GM12874 (cell line): Measurements from ENCODE around the gene CBLC.

Experiments used
- CTCF ChIP-seq: IDR thresholded peaks from 2 replicates; pipeline ENCODE4 v1.5.1; 2011; ENCODE audit warnings: low read depth, mild to moderate bottlenecking, control low read depth, low read length, moderate library complexity; ENCODE audit not compliant: insufficient read depth

Gene CBLC

DNA sequence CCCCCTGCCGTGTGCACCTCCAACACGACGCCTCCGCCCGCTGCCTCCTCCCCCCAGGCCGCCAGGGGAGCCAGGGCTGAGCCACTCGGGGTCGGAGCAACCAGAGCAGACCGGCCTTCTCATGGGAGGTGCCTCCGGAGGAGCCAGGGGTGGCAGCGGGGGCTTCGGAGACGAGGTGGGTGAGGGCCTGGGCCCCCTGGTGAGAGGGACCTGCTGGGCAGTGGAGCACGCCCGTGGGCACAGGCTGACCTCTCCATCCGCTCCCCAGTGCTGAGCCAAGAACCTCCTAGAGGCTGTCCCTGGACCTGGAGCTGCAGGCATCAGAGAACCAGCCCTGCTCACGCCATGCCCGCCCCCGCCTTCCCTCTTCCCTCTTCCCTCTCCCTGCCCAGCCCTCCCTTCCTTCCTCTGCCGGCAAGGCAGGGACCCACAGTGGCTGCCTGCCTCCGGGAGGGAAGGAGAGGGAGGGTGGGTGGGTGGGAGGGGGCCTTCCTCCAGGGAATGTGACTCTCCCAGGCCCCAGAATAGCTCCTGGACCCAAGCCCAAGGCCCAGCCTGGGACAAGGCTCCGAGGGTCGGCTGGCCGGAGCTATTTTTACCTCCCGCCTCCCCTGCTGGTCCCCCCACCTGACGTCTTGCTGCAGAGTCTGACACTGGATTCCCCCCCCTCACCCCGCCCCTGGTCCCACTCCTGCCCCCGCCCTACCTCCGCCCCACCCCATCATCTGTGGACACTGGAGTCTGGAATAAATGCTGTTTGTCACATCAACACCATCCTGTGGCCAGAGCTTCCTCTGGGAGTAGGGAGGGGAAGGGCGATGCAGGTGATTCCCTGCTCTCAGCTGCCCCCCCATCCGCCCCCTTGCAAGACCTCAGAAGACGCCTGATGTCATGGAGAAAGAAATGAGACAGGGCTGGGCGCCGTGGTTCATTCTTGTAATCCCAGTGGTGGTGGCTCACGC is 43.2 kb downstream of the CBLC start:
- TF ChIP-seq CTCF = no peak

DNA sequence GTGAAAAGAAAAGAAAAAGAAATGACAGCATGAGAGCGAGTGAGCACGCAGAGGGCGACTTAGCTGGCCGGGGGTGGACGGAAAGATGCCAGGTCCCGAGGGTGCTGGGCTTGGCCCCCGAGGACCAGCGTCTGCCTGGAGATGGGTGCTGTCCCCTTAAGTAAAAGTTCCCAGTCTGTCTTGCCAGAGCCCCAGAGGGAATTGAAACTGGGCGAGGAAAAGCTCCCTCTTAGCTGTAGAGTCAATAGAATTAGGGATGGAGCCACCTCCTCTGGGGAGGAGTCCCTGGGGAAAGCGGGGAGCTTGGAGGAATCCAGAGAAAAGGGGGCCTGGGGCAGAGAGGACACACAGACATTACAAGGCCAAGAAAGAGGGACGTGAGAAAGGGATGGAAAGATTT is 44.5 kb downstream of the CBLC start:
- no peak for TF ChIP-seq CTCF

DNA sequence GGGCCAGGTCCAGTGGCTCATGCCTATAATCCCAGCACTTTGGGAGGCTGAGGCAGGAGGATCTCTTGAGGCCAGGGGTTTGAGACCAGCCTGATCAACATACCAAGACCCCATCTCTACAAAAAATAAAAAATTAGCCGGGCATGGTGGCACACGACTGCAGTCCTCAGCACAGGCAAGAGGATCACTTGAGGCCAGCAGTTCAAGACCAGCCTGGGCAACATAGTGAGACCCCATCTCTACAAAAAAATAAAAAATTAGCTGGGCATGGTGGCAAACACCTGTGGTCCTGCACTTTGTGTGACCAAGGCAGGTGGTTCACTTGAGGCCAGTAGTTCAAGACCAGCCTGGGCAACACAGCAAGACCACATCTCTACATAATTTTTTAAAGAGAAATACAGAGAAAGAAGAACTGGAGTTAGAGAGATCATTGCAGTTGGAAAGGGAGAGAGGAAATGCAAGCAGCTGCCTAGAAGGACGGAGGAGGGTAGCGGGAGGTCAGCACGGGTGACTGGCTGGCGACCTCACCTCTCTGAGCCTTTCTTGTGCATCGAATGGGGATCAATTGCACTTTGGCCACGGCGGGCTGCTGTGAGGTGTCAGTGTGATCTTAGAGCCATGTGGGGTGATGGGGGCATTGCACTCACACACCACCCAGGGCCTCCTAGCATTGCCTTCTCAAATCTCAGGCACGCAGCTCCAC is 45.1 kb downstream of the CBLC start:
- no peak for TF ChIP-seq CTCF

DNA sequence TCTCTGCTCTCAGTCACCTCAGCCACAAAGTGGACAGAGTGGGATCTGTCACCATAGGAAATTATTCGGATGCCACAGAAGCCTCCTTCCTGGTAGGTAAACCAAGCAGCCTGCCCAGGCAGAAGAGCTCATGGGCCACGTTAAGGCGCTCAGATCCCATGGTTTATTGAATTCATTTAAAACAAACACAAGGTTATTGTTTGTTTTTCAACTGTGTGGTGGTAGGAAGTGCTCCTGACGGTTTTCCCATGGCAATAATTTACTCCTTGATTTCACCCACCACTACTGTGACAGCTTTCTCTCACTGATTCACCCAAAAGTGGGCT is 45.6 kb downstream of the CBLC start:
- no peak for TF ChIP-seq CTCF

GRCh38 chr19:44824761-44825160 is 47.1 kb downstream of the CBLC start:
- TF ChIP-seq CTCF = no peak

DNA sequence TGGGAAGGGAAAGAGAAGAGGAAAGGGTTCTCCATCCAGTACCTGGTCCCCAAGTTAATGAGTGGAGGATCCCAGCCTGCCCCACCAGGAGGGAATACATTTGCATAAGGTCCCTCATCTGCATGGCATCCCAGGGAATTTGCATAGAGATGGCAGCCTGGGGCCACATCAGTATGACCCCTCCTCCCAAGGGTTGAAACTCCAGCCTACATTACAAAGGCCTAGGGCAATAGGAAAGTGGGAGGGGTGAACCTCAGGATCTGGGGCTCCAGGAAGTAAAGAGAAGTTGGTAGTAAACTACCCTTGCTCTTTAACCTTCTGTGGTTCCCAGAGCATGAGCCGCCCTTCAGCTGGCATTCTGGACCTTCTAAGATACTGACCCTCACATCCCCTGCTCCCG is 61.6 kb downstream of the CBLC start:
- TF ChIP-seq CTCF = no peak

DNA sequence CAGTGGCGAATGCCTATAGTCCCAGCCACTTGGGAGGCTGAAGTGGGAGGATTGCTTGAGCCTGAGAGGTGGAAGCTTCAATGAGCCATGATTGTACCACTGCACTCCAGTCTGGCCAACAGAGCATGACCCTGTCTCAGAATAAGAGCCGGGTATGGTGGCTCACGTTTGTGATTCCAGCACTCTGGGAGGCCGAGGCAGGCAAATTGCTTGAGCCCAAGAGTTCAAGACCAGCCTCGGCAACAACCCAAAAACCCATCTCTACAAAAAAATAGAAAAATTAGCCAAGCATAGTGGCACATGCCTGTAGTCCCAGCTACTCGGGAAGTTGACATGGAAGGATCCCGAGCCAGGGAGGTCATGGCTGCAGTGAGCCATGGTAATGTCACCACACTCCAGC is 63.1 kb downstream of the CBLC start:
- TF ChIP-seq CTCF = no peak
